SK-N-SH treated with all-trans-retinoic acid at 6 μM for 48 hours (cell line): Measurements from ENCODE around the gene TEDC2.

Experiments used
- ATAC-seq: fragments of 200-7000 bp; cut with Tn5 transposase; 3 replicates; pipeline ENCODE4 v1.9.1; 2020; ENCODE audit warnings: mild to moderate bottlenecking, moderate library complexity
- ARNTL ChIP-seq: fragments of 450-650 bp; formaldehyde crosslinking; IDR thresholded peaks from 2 replicates; pipeline ENCODE4 v1.5.0; 2020; ENCODE audit warnings: low read depth, mild to moderate bottlenecking, moderate library complexity, borderline replicate concordance
- BACH2 ChIP-seq: fragments of 250-450 bp; sonication (Bioruptor Pico); IDR thresholded peaks from 2 replicates; pipeline ENCODE4 v1.9.0; 2021; ENCODE audit warnings: mild to moderate bottlenecking, borderline replicate concordance
- CSDC2 ChIP-seq: fragments of 250-450 bp; sonication (Bioruptor Pico); IDR thresholded peaks from 2 replicates; pipeline ENCODE4 v1.5.0; 2020; ENCODE audit warnings: mild to moderate bottlenecking, moderate library complexity
- ESRRG ChIP-seq: fragments of 250-450 bp; sonication (Bioruptor Pico); IDR thresholded peaks from 2 replicates; pipeline ENCODE4 v1.6.1; 2021; ENCODE audit warnings: mild to moderate bottlenecking
- GLIS3 ChIP-seq: fragments of 250-450 bp; sonication (Bioruptor Pico); IDR thresholded peaks from 2 replicates; pipeline ENCODE4 v1.5.0; 2020; ENCODE audit warnings: mild to moderate bottlenecking, moderate library complexity
- ISL1 ChIP-seq: fragments of 250-450 bp; sonication (Bioruptor Pico); IDR thresholded peaks from 2 replicates; pipeline ENCODE4 v2.1.2; 2022; ENCODE audit warnings: mild to moderate bottlenecking, moderate library complexity
- OSR1 ChIP-seq: fragments of 250-450 bp; sonication (Bioruptor Pico); IDR thresholded peaks from 2 replicates; pipeline ENCODE4 v1.8.0; 2022; ENCODE audit warnings: moderate library complexity, mild to moderate bottlenecking, inconsistent platforms
- PPARA ChIP-seq: fragments of 250-450 bp; sonication (Bioruptor Pico); IDR thresholded peaks from 2 replicates; pipeline ENCODE4 v1.5.0; 2020; ENCODE audit warnings: mild to moderate bottlenecking, borderline replicate concordance
- RARB ChIP-seq: fragments of 250-450 bp; sonication (Bioruptor Pico); IDR thresholded peaks from 2 replicates; pipeline ENCODE4 v1.8.0; 2021; ENCODE audit warnings: mild to moderate bottlenecking, moderate library complexity
- TCF4 ChIP-seq: fragments of 250-450 bp; sonication (Bioruptor Pico); IDR thresholded peaks from 2 replicates; pipeline ENCODE4 v1.8.0; 2021; ENCODE audit warnings: mild to moderate bottlenecking, moderate library complexity, borderline replicate concordance
- TOX ChIP-seq: fragments of 250-450 bp; sonication (Bioruptor Pico); IDR thresholded peaks from 2 replicates; pipeline ENCODE4 v1.8.0; 2021; ENCODE audit warnings: mild to moderate bottlenecking, moderate library complexity, borderline replicate concordance
- ZC3H10 ChIP-seq: fragments of 250-450 bp; sonication (Bioruptor Pico); IDR thresholded peaks from 2 replicates; pipeline ENCODE4 v1.5.1; 2021; ENCODE audit warnings: mild to moderate bottlenecking, moderate library complexity
- ZFP3 ChIP-seq: fragments of 250-450 bp; sonication (Bioruptor Pico); IDR thresholded peaks from 2 replicates; pipeline ENCODE4 v1.5.0; 2020; ENCODE audit warnings: mild to moderate bottlenecking, moderate library complexity
- ZFP30 ChIP-seq: fragments of 450-650 bp; formaldehyde crosslinking; IDR thresholded peaks from 2 replicates; pipeline ENCODE4 v1.5.0; 2022; ENCODE audit warnings: mild to moderate bottlenecking, moderate library complexity
- ZNF565 ChIP-seq: fragments of 450-650 bp; formaldehyde crosslinking; conservative IDR thresholded peaks from 2 replicates; pipeline ENCODE4 v1.5.0; 2020; ENCODE audit warnings: low read depth, mild to moderate bottlenecking, moderate library complexity
- ZNF70 ChIP-seq: fragments of 450-650 bp; formaldehyde crosslinking; IDR thresholded peaks from 2 replicates; pipeline ENCODE4 v1.5.0; 2020; ENCODE audit warnings: mild to moderate bottlenecking, moderate library complexity
- ZNF8 ChIP-seq: fragments of 450-650 bp; formaldehyde crosslinking; IDR thresholded peaks from 2 replicates; pipeline ENCODE4 v1.5.0; 2020; ENCODE audit warnings: mild to moderate bottlenecking, moderate library complexity
- TF ChIP-seq, protein P1 (sequence below): fragments of 250-450 bp; sonication (Bioruptor Pico); IDR thresholded peaks from 2 replicates; pipeline ENCODE4 v1.5.1; 2020; ENCODE audit warnings: low read depth, mild to moderate bottlenecking, moderate library complexity
- TF ChIP-seq, protein P2 (sequence below): fragments of 250-450 bp; sonication (Bioruptor Pico); IDR thresholded peaks from 2 replicates; pipeline ENCODE4 v1.5.1; 2021; ENCODE audit warnings: mild to moderate bottlenecking, moderate library complexity
- TF ChIP-seq, protein P3 (sequence below): fragments of 250-450 bp; sonication (Bioruptor Pico); IDR thresholded peaks from 2 replicates; pipeline ENCODE4 v1.5.0; 2020; ENCODE audit warnings: mild to moderate bottlenecking, moderate library complexity
- TF ChIP-seq, protein P4 (sequence below): fragments of 250-450 bp; sonication (Bioruptor Pico); IDR thresholded peaks from 2 replicates; pipeline ENCODE4 v1.8.0; 2020; ENCODE audit warnings: mild to moderate bottlenecking, moderate library complexity, borderline replicate concordance
- TF ChIP-seq, protein P5 (sequence below): fragments of 250-450 bp; sonication (Bioruptor Pico); IDR thresholded peaks from 2 replicates; pipeline ENCODE4 v1.8.0; 2021; ENCODE audit warnings: low read depth, mild to moderate bottlenecking, moderate library complexity, borderline replicate concordance

TEDC2 gene

DNA sequence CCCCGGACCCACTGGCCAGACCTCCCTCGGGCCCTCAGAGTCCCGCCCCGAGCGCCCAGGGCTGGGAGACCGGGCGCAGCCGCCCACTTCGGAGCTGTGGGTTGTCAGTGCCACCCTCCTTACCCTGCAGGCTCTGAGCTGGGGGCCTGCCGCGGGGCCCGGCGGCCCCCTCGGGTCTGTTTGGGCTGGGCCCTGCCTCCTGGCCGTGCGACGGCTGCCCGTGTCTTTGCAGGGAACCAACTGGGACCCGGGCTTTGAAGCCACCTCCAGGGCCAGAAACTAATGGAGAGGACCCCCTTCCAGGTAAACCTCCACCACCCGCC lies 443 bp downstream of the TEDC2 start:
- ATAC-seq, result no peak
- TF ChIP-seq ARNTL (CRISPR knock-in tag) (no peak), ZFP3 (no peak), ISL1 (CRISPR knock-in tag) (no peak), GLIS3 (CRISPR knock-in tag) (no peak)
- TF ChIP-seq, protein P1, sequence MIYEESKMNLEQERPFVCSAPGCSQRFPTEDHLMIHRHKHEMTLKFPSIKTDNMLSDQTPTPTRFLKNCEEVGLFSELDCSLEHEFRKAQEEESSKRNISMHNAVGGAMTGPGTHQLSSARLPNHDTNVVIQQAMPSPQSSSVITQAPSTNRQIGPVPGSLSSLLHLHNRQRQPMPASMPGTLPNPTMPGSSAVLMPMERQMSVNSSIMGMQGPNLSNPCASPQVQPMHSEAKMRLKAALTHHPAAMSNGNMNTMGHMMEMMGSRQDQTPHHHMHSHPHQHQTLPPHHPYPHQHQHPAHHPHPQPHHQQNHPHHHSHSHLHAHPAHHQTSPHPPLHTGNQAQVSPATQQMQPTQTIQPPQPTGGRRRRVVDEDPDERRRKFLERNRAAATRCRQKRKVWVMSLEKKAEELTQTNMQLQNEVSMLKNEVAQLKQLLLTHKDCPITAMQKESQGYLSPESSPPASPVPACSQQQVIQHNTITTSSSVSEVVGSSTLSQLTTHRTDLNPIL (CRISPR knock-in tag), result no peak

DNA sequence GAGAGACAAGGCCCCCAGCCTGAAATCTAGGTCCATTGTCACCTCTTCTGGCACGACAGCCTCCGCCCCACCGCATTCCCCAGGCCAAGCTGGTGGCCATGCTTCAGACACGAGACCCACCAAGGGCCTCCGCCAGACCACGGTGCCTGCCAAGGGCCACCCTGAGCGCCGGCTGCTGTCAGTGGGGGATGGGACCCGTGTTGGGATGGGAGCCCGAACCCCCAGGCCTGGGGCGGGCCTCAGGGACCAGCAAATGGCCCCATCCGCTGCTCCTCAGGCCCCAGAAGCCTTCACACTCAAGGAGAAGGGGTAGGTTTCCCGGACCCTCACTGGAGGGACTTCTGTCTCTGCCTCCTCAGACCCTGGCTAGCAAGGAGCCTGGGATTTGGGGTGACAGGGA lies 1.0 kb downstream of the TEDC2 start:
- ATAC-seq, result no peak
- no peak for TF ChIP-seq PPARA
- TF ChIP-seq RARB, result no peak
- no peak for TF ChIP-seq TOX (CRISPR knock-in tag)
- TF ChIP-seq OSR1 (CRISPR knock-in tag), result no peak
- TF ChIP-seq, protein P2, sequence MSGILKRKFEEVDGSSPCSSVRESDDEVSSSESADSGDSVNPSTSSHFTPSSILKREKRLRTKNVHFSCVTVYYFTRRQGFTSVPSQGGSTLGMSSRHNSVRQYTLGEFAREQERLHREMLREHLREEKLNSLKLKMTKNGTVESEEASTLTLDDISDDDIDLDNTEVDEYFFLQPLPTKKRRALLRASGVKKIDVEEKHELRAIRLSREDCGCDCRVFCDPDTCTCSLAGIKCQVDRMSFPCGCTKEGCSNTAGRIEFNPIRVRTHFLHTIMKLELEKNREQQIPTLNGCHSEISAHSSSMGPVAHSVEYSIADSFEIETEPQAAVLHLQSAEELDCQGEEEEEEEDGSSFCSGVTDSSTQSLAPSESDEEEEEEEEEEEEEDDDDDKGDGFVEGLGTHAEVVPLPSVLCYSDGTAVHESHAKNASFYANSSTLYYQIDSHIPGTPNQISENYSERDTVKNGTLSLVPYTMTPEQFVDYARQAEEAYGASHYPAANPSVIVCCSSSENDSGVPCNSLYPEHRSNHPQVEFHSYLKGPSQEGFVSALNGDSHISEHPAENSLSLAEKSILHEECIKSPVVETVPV, result no peak
- TF ChIP-seq ZNF8 (CRISPR knock-in tag), result no peak
- TF ChIP-seq, protein P3, sequence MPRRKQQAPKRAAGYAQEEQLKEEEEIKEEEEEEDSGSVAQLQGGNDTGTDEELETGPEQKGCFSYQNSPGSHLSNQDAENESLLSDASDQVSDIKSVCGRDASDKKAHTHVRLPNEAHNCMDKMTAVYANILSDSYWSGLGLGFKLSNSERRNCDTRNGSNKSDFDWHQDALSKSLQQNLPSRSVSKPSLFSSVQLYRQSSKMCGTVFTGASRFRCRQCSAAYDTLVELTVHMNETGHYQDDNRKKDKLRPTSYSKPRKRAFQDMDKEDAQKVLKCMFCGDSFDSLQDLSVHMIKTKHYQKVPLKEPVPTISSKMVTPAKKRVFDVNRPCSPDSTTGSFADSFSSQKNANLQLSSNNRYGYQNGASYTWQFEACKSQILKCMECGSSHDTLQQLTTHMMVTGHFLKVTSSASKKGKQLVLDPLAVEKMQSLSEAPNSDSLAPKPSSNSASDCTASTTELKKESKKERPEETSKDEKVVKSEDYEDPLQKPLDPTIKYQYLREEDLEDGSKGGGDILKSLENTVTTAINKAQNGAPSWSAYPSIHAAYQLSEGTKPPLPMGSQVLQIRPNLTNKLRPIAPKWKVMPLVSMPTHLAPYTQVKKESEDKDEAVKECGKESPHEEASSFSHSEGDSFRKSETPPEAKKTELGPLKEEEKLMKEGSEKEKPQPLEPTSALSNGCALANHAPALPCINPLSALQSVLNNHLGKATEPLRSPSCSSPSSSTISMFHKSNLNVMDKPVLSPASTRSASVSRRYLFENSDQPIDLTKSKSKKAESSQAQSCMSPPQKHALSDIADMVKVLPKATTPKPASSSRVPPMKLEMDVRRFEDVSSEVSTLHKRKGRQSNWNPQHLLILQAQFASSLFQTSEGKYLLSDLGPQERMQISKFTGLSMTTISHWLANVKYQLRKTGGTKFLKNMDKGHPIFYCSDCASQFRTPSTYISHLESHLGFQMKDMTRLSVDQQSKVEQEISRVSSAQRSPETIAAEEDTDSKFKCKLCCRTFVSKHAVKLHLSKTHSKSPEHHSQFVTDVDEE (CRISPR knock-in tag), result no peak
- TF ChIP-seq, protein P4, sequence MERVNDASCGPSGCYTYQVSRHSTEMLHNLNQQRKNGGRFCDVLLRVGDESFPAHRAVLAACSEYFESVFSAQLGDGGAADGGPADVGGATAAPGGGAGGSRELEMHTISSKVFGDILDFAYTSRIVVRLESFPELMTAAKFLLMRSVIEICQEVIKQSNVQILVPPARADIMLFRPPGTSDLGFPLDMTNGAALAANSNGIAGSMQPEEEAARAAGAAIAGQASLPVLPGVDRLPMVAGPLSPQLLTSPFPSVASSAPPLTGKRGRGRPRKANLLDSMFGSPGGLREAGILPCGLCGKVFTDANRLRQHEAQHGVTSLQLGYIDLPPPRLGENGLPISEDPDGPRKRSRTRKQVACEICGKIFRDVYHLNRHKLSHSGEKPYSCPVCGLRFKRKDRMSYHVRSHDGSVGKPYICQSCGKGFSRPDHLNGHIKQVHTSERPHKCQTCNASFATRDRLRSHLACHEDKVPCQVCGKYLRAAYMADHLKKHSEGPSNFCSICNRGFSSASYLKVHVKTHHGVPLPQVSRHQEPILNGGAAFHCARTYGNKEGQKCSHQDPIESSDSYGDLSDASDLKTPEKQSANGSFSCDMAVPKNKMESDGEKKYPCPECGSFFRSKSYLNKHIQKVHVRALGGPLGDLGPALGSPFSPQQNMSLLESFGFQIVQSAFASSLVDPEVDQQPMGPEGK (CRISPR knock-in tag), result no peak
- no peak for TF ChIP-seq ISL1 (CRISPR knock-in tag)
- no peak for TF ChIP-seq ESRRG (CRISPR knock-in tag)
- TF ChIP-seq TCF4, result no peak
- TF ChIP-seq ZFP30, result no peak
- no peak for TF ChIP-seq CSDC2 (CRISPR knock-in tag)
- no peak for TF ChIP-seq ZC3H10 (CRISPR knock-in tag)
- TF ChIP-seq BACH2 (CRISPR knock-in tag), result no peak
- no peak for TF ChIP-seq ZNF70 (CRISPR knock-in tag)
- no peak for TF ChIP-seq ZFP3
- TF ChIP-seq, protein P5, sequence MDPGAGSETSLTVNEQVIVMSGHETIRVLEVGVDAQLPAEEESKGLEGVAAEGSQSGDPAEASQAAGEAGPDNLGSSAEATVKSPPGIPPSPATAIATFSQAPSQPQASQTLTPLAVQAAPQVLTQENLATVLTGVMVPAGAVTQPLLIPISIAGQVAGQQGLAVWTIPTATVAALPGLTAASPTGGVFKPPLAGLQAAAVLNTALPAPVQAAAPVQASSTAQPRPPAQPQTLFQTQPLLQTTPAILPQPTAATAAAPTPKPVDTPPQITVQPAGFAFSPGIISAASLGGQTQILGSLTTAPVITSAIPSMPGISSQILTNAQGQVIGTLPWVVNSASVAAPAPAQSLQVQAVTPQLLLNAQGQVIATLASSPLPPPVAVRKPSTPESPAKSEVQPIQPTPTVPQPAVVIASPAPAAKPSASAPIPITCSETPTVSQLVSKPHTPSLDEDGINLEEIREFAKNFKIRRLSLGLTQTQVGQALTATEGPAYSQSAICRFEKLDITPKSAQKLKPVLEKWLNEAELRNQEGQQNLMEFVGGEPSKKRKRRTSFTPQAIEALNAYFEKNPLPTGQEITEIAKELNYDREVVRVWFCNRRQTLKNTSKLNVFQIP (CRISPR knock-in tag), result no peak

DNA sequence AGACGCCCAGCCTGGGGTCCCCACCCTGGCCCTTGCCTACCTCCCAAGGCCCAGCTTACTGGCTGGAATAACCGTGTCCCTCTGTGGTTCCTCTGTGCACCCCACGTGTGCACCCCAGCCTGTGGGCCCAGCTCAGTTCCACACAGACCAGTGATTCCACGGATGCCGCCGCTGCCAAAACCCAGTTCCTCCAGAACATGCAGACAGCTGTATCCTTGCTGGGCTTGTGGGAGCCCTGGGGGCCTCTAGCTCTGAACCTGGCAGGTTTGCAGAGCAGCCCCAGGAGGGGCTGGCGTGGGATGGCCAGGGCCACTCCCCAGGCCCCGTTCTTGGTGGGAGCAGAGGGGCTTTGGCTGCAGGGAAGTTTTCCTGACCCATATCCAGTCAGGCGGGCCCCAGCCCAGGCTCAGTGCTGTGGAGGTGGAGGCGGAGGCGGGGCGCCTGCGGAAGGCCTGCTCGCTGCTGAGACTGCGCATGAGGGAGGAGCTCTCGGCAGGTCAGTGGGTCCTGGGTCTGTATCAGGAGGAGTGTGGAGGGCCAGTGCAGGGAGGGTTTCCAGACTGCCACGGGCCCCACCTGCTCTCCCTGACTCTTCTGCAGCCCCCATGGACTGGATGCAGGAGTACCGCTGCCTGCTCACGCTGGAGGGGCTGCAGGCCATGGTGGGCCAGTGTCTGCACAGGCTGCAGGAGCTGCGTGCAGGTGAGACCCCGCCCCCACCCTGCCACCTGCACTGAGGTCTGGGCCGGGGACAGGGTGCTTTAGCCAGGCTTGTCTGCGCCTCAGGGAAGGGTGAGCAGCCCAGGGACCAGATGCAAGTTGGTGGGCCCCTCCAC lies 2.3 kb downstream of the TEDC2 start:
- no peak for ATAC-seq
- no peak for TF ChIP-seq ZNF565 (CRISPR knock-in tag)
- no peak for TF ChIP-seq ESRRG (CRISPR knock-in tag)
- TF ChIP-seq ZNF70 (CRISPR knock-in tag), result no peak
- TF ChIP-seq OSR1 (CRISPR knock-in tag), result no peak
- no peak for TF ChIP-seq RARB
- no peak for TF ChIP-seq ZNF8 (CRISPR knock-in tag)
- TF ChIP-seq TOX (CRISPR knock-in tag), result no peak
